ENCODE data around the gene FUT2. TPM values are rescaled to one million over a fixed set of nuclear protein-coding genes. Genes with fewer than 3 reads are reported as not detected.

Gene FUT2
- 100 to 1,000 TPM; 125 to 141 TPM for total RNA-seq

- peak; percentile 94 for DNase-seq
- no peak for TF ChIP-seq CTCF (IDR thresholded peaks at IDR 0.05)
- peak within 1 kb of the TSS; percentile 88 to 96 for H3K9ac ChIP-seq (ENCODE audit: low read depth in 2 of 2, low read length in 2 of 2)
- H3K36me3 ChIP-seq: no peaks in the 10 kb centered on the region
- no peaks in the 10 kb centered on the region for H3K4me1 ChIP-seq
- peak within 1 kb of the TSS; percentile 57 for H3K4me3 ChIP-seq
- intact Hi-C loops (cut with DNase I): no loop called here
- peak within 1 kb of the TSS; percentile 92 for H3K27ac ChIP-seq
- no peaks in the 10 kb centered on the region for H3K9me3 ChIP-seq
- no peaks in the 10 kb centered on the region for H3K27me3 ChIP-seq
These were observed at the start of gene FUT2 for GRCh38 chr19:48695743-48696352. FUT2 (plus strand) TSS chr19:48695971; CDS start chr19:48702957, 6,986 bp downstream.

GRCh38 chr19:48646001-48646721 is 49.6 kb upstream of the FUT2 start, which contains the start of gene CA11:
CA11 (minus strand) TSS chr19:48646187; CDS start chr19:48645632, 555 bp downstream.
- Histone ChIP-seq H3K4me1 (no peaks in the 10 kb centered on the region), H3K4me3 (peak within 1 kb of the TSS; percentile 27), H3K9ac (ENCODE audit: low read depth in 2 of 2, low read length in 2 of 2) (peak within 1 kb of the TSS; percentile 26 to 58), H3K36me3 (no peaks in the 10 kb centered on the region), H3K27ac (peak within 1 kb of the TSS; percentile 31), H3K27me3 (peaks cover 5% of the 10 kb centered on the region), H3K9me3 (no peaks in the 10 kb centered on the region)
- TF ChIP-seq CTCF (IDR thresholded peaks at IDR 0.05): peak; percentile 84
- DNase-seq: peak; percentile 89
- intact Hi-C loops (cut with DNase I): loop anchor here (5.0 kb wide), 3 partner anchors 91 to 196 kb away; no protein-coding TSS in a partner anchor

GRCh38 chr19:48646722-48647216 is 49.0 kb upstream of the FUT2 start:
- Histone ChIP-seq H3K36me3 (no peaks in the 10 kb centered on the region), H3K9ac (ENCODE audit: low read depth in 2 of 2, low read length in 2 of 2) (no peak overlapping the region), H3K27ac (peak overlapping the region; percentile 31), H3K27me3 (peaks cover 5% of the 10 kb centered on the region), H3K9me3 (no peaks in the 10 kb centered on the region), H3K4me3 (peak overlapping the region; percentile 27), H3K4me1 (no peaks in the 10 kb centered on the region)
- no peak for TF ChIP-seq CTCF (IDR thresholded peaks at IDR 0.05)
- intact Hi-C loops (cut with DNase I): loop anchor here (5.0 kb wide), 3 partner anchors 91 to 196 kb away; no protein-coding TSS in a partner anchor
- DNase-seq: no peak

GRCh38 chr19:48648134-48648533 is 47.6 kb upstream of the FUT2 start:
- no peaks in the 10 kb centered on the region for H3K4me1 ChIP-seq
- peaks cover 5% of the 10 kb centered on the region for H3K27me3 ChIP-seq
- H3K4me3 ChIP-seq: no peak overlapping the region
- no peak for DNase-seq
- TF ChIP-seq CTCF (IDR thresholded peaks at IDR 0.05): no peak
- no peak overlapping the region for H3K27ac ChIP-seq
- no peaks in the 10 kb centered on the region for H3K36me3 ChIP-seq
- intact Hi-C loops (cut with DNase I): loop anchor here (5.0 kb wide), 3 partner anchors 89 to 194 kb away; no protein-coding TSS in a partner anchor
- no peaks in the 10 kb centered on the region for H3K9me3 ChIP-seq
- H3K9ac ChIP-seq (ENCODE audit: low read depth in 2 of 2, low read length in 2 of 2): no peak overlapping the region

- H3K27ac ChIP-seq: no peak overlapping the region
- H3K4me3 ChIP-seq: no peak overlapping the region
- no peak for DNase-seq
- no peaks in the 10 kb centered on the region for H3K9me3 ChIP-seq
- no peaks in the 10 kb centered on the region for H3K27me3 ChIP-seq
- H3K4me1 ChIP-seq: no peaks in the 10 kb centered on the region
- no peak overlapping the region for H3K9ac ChIP-seq (ENCODE audit: low read depth in 2 of 2, low read length in 2 of 2)
- H3K36me3 ChIP-seq: no peaks in the 10 kb centered on the region
- intact Hi-C loops (cut with DNase I): no loop called here
- no peak for TF ChIP-seq CTCF (IDR thresholded peaks at IDR 0.05)
These were observed 44.6 kb upstream of the FUT2 start for GRCh38 chr19:48650974-48651682.

All from colonic mucosa (tissue), 4 donors.